ENCODE measurements around the gene ACTG2.

Gene ACTG2

DNA sequence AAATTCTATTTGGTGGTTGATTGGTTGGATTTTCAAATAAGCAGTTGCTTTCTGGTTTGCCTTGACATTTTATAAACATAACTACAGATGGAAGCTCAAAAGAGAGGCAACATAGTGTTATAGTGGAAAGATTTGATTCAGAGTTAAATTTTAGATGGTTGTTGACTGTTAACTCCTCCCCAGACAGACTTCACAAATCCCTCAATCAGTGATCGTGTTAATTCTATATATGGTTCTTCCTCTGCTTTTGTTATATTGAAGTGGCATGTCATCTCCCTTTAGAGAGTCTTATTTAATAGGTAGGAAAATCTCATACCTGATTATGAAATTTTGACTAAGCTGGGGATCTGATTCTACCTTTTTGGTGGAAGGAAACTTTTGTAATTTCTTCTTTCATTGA lies 53.4 kb downstream of the ACTG2 start:
- H3K36me3 ChIP-seq (ENCODE audit: low read length) = peaks cover 28% of the 10 kb centered on the region; the same call in 1 of the 2 replicates
- no peak overlapping the region for H2AFZ ChIP-seq (ENCODE audit: low read depth, low read length, severe bottlenecking)
- H3K27ac ChIP-seq (ENCODE audit: low read depth, low read length) = no peak overlapping the region
- H3K4me2 ChIP-seq (ENCODE audit: low read depth, low read length, poor library complexity, severe bottlenecking) = no peak overlapping the region
- no peaks in the 10 kb centered on the region for H3K9me2 ChIP-seq (replicated peaks; ENCODE audit: insufficient read depth, low read length)
- 0 out of 2 replicates have a peak, but pooled peaks cover 9% of the 10 kb centered on the region for H4K20me1 ChIP-seq (ENCODE audit: low read depth, low read length)
- no peaks in the 10 kb centered on the region for H3F3A ChIP-seq (ENCODE audit: insufficient read depth)
- no peak overlapping the region for H3K4me3 ChIP-seq (ENCODE audit: insufficient read depth, low read length, poor library complexity, severe bottlenecking)
- H3K27me3 ChIP-seq (ENCODE audit: low read length) = no peaks in the 10 kb centered on the region
- no peak overlapping the region for H3K9ac ChIP-seq (ENCODE audit: low read length)
- peaks cover 54% of the 10 kb centered on the region for H3K79me2 ChIP-seq (ENCODE audit: insufficient read depth, low read length)
- no peaks in the 10 kb centered on the region for H3K9me3 ChIP-seq (ENCODE audit: insufficient read depth, low read length)
- TF ChIP-seq EZH2phosphoT487 (conservative IDR thresholded peaks at IDR 0.05; ENCODE audit: low read length) = no peak
- TF ChIP-seq, protein P1, sequence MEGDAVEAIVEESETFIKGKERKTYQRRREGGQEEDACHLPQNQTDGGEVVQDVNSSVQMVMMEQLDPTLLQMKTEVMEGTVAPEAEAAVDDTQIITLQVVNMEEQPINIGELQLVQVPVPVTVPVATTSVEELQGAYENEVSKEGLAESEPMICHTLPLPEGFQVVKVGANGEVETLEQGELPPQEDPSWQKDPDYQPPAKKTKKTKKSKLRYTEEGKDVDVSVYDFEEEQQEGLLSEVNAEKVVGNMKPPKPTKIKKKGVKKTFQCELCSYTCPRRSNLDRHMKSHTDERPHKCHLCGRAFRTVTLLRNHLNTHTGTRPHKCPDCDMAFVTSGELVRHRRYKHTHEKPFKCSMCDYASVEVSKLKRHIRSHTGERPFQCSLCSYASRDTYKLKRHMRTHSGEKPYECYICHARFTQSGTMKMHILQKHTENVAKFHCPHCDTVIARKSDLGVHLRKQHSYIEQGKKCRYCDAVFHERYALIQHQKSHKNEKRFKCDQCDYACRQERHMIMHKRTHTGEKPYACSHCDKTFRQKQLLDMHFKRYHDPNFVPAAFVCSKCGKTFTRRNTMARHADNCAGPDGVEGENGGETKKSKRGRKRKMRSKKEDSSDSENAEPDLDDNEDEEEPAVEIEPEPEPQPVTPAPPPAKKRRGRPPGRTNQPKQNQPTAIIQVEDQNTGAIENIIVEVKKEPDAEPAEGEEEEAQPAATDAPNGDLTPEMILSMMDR (IDR thresholded peaks at IDR 0.05; ENCODE audit: insufficient read depth, low read length, poor library complexity, severe bottlenecking) = no peak

GRCh38 chr2:73946666-73947065 lies 53.9 kb downstream of the ACTG2 start:
- Histone ChIP-seq H3K36me3 (ENCODE audit: low read length) (peaks cover 33% of the 10 kb centered on the region; the same call in 1 of the 2 replicates), H3K79me2 (ENCODE audit: insufficient read depth, low read length) (peaks cover 49% of the 10 kb centered on the region), H3K9me3 (ENCODE audit: insufficient read depth, low read length) (no peaks in the 10 kb centered on the region), H3K4me3 (ENCODE audit: insufficient read depth, low read length, poor library complexity, severe bottlenecking) (no peak overlapping the region), H2AFZ (ENCODE audit: low read depth, low read length, severe bottlenecking) (no peak overlapping the region), H3F3A (ENCODE audit: insufficient read depth) (no peaks in the 10 kb centered on the region), H3K4me2 (ENCODE audit: low read depth, low read length, poor library complexity, severe bottlenecking) (no peak overlapping the region), H3K9ac (ENCODE audit: low read length) (no peak overlapping the region), H3K27me3 (ENCODE audit: low read length) (no peaks in the 10 kb centered on the region), H4K20me1 (ENCODE audit: low read depth, low read length) (0 out of 2 replicates have a peak, but pooled peaks cover 6% of the 10 kb centered on the region), H3K9me2 (replicated peaks; ENCODE audit: insufficient read depth, low read length) (no peaks in the 10 kb centered on the region), H3K27ac (ENCODE audit: low read depth, low read length) (no peak overlapping the region)
- TF ChIP-seq, protein P1 (IDR thresholded peaks at IDR 0.05; ENCODE audit: insufficient read depth, low read length, poor library complexity, severe bottlenecking) = no peak
- TF ChIP-seq EZH2phosphoT487 (conservative IDR thresholded peaks at IDR 0.05; ENCODE audit: low read length) = no peak

- H4K20me1 ChIP-seq (ENCODE audit: low read depth, low read length) = 0 out of 2 replicates have a peak, but pooled peaks cover 6% of the 10 kb centered on the region
- no peaks in the 10 kb centered on the region for H3K9me3 ChIP-seq (ENCODE audit: insufficient read depth, low read length)
- H3K4me3 ChIP-seq (ENCODE audit: insufficient read depth, low read length, poor library complexity, severe bottlenecking) = no peak overlapping the region
- no peak overlapping the region for H2AFZ ChIP-seq (ENCODE audit: low read depth, low read length, severe bottlenecking)
- H3K4me2 ChIP-seq (ENCODE audit: low read depth, low read length, poor library complexity, severe bottlenecking) = no peak overlapping the region
- TF ChIP-seq EZH2phosphoT487 (conservative IDR thresholded peaks at IDR 0.05; ENCODE audit: low read length) = no peak
- TF ChIP-seq, protein P1 (IDR thresholded peaks at IDR 0.05; ENCODE audit: insufficient read depth, low read length, poor library complexity, severe bottlenecking) = no peak
- H3K9ac ChIP-seq (ENCODE audit: low read length) = no peak overlapping the region
- H3K27me3 ChIP-seq (ENCODE audit: low read length) = no peaks in the 10 kb centered on the region
- H3K27ac ChIP-seq (ENCODE audit: low read depth, low read length) = no peak overlapping the region
- peaks cover 41% of the 10 kb centered on the region for H3K79me2 ChIP-seq (ENCODE audit: insufficient read depth, low read length)
- H3K9me2 ChIP-seq (replicated peaks; ENCODE audit: insufficient read depth, low read length) = no peaks in the 10 kb centered on the region
- no peaks in the 10 kb centered on the region for H3F3A ChIP-seq (ENCODE audit: insufficient read depth)
- peaks cover 33% of the 10 kb centered on the region; the same call in 1 of the 2 replicates for H3K36me3 ChIP-seq (ENCODE audit: low read length)
Observed at GRCh38 chr2:73947412-73948018, 54.7 kb downstream of the ACTG2 start.

All from SU-DHL-6 (cell line).